GM18517 (cell line): ENCODE measurements around the gene MCL1.

Experiments used
- ATAC-seq: cut with Tn5 transposase; IDR thresholded peaks from one replicate; pipeline ENCODE4 v1.9.1; 2021; ENCODE audit warnings: mild to moderate bottlenecking, moderate library complexity; ENCODE audit not compliant: unreplicated experiment

MCL1 gene

DNA sequence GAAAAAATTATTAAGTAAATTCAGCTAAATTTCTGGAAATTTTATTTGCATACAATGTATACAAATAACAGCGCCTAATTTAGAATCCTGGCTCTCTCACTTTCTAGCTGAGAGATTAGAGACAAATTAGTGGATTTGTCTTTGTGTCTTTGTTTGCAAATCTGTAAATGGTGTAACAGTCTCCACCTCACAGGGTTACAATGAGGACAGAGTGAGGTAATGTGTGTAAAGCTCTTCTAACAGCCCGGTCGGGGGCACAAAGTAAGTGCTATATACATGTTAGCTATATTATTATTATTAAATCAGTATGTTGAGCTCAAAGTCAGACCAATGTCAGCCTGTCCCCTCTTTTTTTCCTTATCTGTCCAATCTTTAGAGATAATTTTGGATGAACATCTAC lies 35.2 kb downstream of the MCL1 start:
- no peak for ATAC-seq

- ATAC-seq: no peak
Measured at GRCh38 chr1:150543500-150544143, 35.8 kb downstream of the MCL1 start.

- ATAC-seq: no peak
Measured at GRCh38 chr1:150537732-150538684, 41.4 kb downstream of the MCL1 start.

GRCh38 chr1:150536836-150537731 lies 42.3 kb downstream of the MCL1 start:
- no peak for ATAC-seq

- no peak for ATAC-seq
Measured at GRCh38 chr1:150535511-150536287, 43.7 kb downstream of the MCL1 start.

- no peak for ATAC-seq
Measured at GRCh38 chr1:150534002-150534401, 45.4 kb downstream of the MCL1 start.

DNA sequence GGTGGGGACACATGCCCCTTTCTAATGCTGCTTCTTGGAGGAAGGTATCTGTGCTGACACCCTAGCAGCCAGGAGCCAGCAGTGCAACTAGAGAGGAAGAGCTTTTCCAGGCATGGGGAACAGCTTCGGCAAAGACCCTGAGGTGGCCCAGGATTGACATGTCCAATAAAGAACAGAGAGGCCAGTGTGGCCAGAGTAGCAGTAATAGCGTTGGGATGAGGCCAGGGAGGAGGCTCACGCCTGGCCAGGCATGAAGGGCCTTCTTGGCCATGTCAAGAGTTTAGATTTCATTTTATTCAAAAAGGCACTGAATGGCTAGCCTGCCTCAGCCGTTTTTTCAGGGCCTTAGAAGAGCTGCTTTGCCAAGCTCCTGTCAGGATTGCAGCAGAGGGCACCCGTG lies 46.5 kb downstream of the MCL1 start:
- ATAC-seq: no peak

DNA sequence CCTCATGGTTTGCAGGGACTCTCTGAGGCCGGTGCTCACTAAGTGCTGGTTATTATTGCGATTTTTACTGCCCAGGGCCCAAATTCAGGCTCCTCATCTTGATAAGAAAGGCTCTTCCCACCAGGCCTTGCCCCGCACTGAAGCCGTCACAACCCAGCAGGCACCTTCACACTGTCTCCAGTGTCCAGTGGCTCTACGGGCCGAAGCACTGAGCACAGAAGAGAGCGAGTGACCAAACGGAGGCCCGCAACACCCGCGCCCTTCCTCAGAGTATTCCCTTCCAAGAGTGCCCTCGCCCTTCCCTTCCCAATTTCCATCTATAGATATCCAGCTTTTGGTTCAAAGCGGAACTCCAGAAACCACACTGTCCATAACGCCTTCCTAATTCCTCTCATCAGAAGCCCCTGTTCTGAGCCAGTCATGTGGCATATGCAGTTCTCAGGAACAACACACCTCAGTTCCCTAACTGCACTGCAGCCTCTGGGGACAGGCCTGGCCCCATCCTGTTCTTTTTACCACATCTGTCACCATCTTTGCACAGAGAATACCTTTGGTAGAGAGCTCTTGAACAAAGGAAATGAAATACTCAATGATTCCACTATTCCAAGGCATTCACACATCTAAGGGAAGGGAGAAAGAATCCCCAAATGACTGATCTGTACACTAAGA lies 48.8 kb downstream of the MCL1 start:
- no peak for ATAC-seq

DNA sequence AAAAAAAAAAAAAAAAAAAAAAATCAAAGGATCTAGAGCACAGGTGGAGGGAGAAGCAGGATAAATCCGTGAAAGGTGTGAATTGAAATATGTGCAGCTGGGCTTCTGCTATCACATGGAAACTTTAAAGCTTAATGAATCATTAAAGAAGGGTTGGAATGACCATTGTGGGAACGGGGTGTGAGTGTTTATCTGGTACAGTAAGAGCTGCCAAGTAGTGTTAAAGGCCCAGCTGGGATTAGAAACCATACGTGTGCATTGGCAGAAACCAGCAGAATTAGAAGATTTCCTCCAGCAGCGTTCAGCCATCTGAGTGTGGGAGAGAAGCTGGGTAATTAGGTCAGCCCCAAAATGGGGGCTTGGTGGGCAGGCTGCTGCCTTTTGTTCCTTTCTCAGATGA lies 50.4 kb downstream of the MCL1 start:
- ATAC-seq: no peak

GRCh38 chr1:150528196-150528595 lies 51.2 kb downstream of the MCL1 start:
- no peak for ATAC-seq

DNA sequence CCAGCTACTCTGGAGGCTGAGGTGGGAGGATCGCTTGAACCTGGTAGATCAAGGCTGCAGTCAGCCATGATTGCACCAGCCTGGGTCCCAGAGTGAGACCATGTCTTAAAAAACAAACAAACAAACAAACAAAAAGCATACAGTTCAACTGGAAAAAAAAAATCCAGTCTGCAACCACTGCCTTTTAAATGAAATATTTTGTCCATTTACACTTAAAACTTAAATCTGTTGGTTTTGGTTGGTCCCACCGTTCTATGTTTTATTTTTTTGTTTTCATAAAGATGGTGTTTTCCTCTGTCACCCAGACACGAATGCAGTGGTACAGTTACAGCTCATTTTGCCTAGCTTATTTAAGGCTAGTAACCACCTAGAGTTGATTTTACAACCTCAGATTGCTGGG lies 54.1 kb downstream of the MCL1 start:
- ATAC-seq: no peak
